NCI-H2107 (cell line): Measurements from ENCODE around the gene CELF4.

ENCODE experiments used
- DNase-seq: peaks from one replicate; lab custom pipeline; 2025; lab: John Stamatoyannopoulos, UW

The CELF4 gene

GRCh38 chr18:37547196-37547827, 18.3 kb downstream of the CELF4 start:
- no peak for DNase-seq

- DNase-seq: no peak
Observed at GRCh38 chr18:37546651-37547050, 18.9 kb downstream of the CELF4 start.

- DNase-seq: no peak
Observed at GRCh38 chr18:37546272-37546537, 19.4 kb downstream of the CELF4 start.

GRCh38 chr18:37545461-37546271, 19.9 kb downstream of the CELF4 start:
- no peak for DNase-seq

- no peak for DNase-seq
Observed at GRCh38 chr18:37544713-37545112, 20.9 kb downstream of the CELF4 start.

- DNase-seq: no peak
Observed at GRCh38 chr18:37544217-37544616, 21.4 kb downstream of the CELF4 start.

- no peak for DNase-seq
Observed at GRCh38 chr18:37543321-37543720, 22.3 kb downstream of the CELF4 start.

- DNase-seq: no peak
Observed at GRCh38 chr18:37541517-37541916, 24.1 kb downstream of the CELF4 start.

GRCh38 chr18:37540424-37541138, 25.0 kb downstream of the CELF4 start:
- no peak for DNase-seq

GRCh38 chr18:37539236-37539635, 26.4 kb downstream of the CELF4 start:
- no peak for DNase-seq

- no peak for DNase-seq
Observed at GRCh38 chr18:37538526-37539205, 26.9 kb downstream of the CELF4 start.

GRCh38 chr18:37537868-37538525, 27.6 kb downstream of the CELF4 start:
- peak; percentile 72 for DNase-seq

GRCh38 chr18:37536656-37537055, 28.9 kb downstream of the CELF4 start:
- no peak for DNase-seq

- no peak for DNase-seq
Observed at GRCh38 chr18:37535968-37536367, 29.6 kb downstream of the CELF4 start.

- no peak for DNase-seq
Observed at GRCh38 chr18:37534627-37535026, 31.0 kb downstream of the CELF4 start.

- no peak for DNase-seq
Observed at GRCh38 chr18:37533647-37534584, 31.7 kb downstream of the CELF4 start.

- DNase-seq: no peak
Observed at GRCh38 chr18:37532917-37533316, 32.7 kb downstream of the CELF4 start.

GRCh38 chr18:37529863-37530262, 35.7 kb downstream of the CELF4 start:
- no peak for DNase-seq

- no peak for DNase-seq
Observed at GRCh38 chr18:37529296-37529695, 36.3 kb downstream of the CELF4 start.

- no peak for DNase-seq
Observed at GRCh38 chr18:37527395-37527794, 38.2 kb downstream of the CELF4 start.

GRCh38 chr18:37525262-37525585, 40.4 kb downstream of the CELF4 start:
- no peak for DNase-seq
